ENCODE data around the gene KIF6. TPM values are rescaled to one million over a fixed set of nuclear protein-coding genes. Genes with fewer than 3 reads are reported as not detected.

KIF6 gene
- total RNA-seq, 1 donor from 2014 or later, result not detected

GRCh38 chr6:39419607-39420006 lies 305.6 kb downstream of the KIF6 start:
- H3K9me3 Mint-ChIP-seq, result no peaks in the 10 kb centered on the region
- TF ChIP-seq CTCF (IDR thresholded peaks at IDR 0.05), result no peak
- ChIA-PET CTCF (no interaction called here), POLR2A (no interaction called here)
- H3K4me1 Mint-ChIP-seq, result no peaks in the 10 kb centered on the region
- H3K36me3 Mint-ChIP-seq (ENCODE audit: low read depth), result no peaks in the 10 kb centered on the region
- H3K27me3 Mint-ChIP-seq, result no peaks in the 10 kb centered on the region
- intact Hi-C loops (cut with micrococcal nuclease), result no loop called here
- H3K27ac Mint-ChIP-seq, result no peak overlapping the region
- no peak overlapping the region for H3K4me3 Mint-ChIP-seq
- ATAC-seq (ENCODE audit: low read depth) (no peak), DNase-seq (no peak)

- H3K9me3 Mint-ChIP-seq, result no peaks in the 10 kb centered on the region
Observed at GRCh38 chr6:39417440-39417839, 307.8 kb downstream of the KIF6 start.

GRCh38 chr6:39416728-39417127 lies 308.5 kb downstream of the KIF6 start:
- Mint-ChIP-seq H3K36me3 (ENCODE audit: low read depth) (no peaks in the 10 kb centered on the region), H3K27ac (no peak overlapping the region), H3K9me3 (no peaks in the 10 kb centered on the region), H3K27me3 (no peaks in the 10 kb centered on the region), H3K4me3 (no peak overlapping the region), H3K4me1 (no peaks in the 10 kb centered on the region)
- CTCF ChIA-PET, result no interaction called here
- intact Hi-C loops (cut with micrococcal nuclease), result no loop called here
- POLR2A ChIA-PET, result no interaction called here
- DNase-seq (no peak), ATAC-seq (ENCODE audit: low read depth) (no peak)
- no peak for TF ChIP-seq CTCF (IDR thresholded peaks at IDR 0.05)

More at GRCh38 chr6:39417440-39417839, 307.8 kb downstream of the KIF6 start:
- no peak overlapping the region for H3K27ac Mint-ChIP-seq
- DNase-seq, result no peak
- H3K4me1 Mint-ChIP-seq, result no peaks in the 10 kb centered on the region
- H3K36me3 Mint-ChIP-seq (ENCODE audit: low read depth), result no peaks in the 10 kb centered on the region
- POLR2A ChIA-PET, result no interaction called here
- TF ChIP-seq CTCF (IDR thresholded peaks at IDR 0.05), result no peak
- ATAC-seq (ENCODE audit: low read depth), result no peak
- H3K4me3 Mint-ChIP-seq, result no peak overlapping the region
- no peaks in the 10 kb centered on the region for H3K27me3 Mint-ChIP-seq
- CTCF ChIA-PET, result no interaction called here
- intact Hi-C loops (cut with micrococcal nuclease), result no loop called here

GRCh38 chr6:39416026-39416425 lies 309.2 kb downstream of the KIF6 start:
- no peak for ATAC-seq (ENCODE audit: low read depth)
- no peaks in the 10 kb centered on the region for H3K9me3 Mint-ChIP-seq
- POLR2A ChIA-PET, result no interaction called here
- H3K27me3 Mint-ChIP-seq, result no peaks in the 10 kb centered on the region
- intact Hi-C loops (cut with micrococcal nuclease), result no loop called here
- no peak overlapping the region for H3K4me3 Mint-ChIP-seq
- H3K36me3 Mint-ChIP-seq (ENCODE audit: low read depth), result no peaks in the 10 kb centered on the region
- CTCF ChIA-PET, result no interaction called here
- no peak overlapping the region for H3K27ac Mint-ChIP-seq
- H3K4me1 Mint-ChIP-seq, result no peaks in the 10 kb centered on the region
- no peak for DNase-seq
- no peak for TF ChIP-seq CTCF (IDR thresholded peaks at IDR 0.05)

- no peak for TF ChIP-seq CTCF (IDR thresholded peaks at IDR 0.05)
- DNase-seq, result no peak
- intact Hi-C loops (cut with micrococcal nuclease), result no loop called here
- ChIA-PET CTCF (no interaction called here), POLR2A (no interaction called here)
- no peak for ATAC-seq (ENCODE audit: low read depth)
- Mint-ChIP-seq H3K4me3 (no peak overlapping the region), H3K27ac (no peak overlapping the region), H3K9me3 (no peaks in the 10 kb centered on the region), H3K27me3 (no peaks in the 10 kb centered on the region), H3K4me1 (no peaks in the 10 kb centered on the region), H3K36me3 (ENCODE audit: low read depth) (no peaks in the 10 kb centered on the region)
Observed at GRCh38 chr6:39415482-39415881, 309.7 kb downstream of the KIF6 start.
